MCF 10A (cell line): ENCODE measurements around the gene C2CD4D. TPM values are rescaled to one million over a fixed set of nuclear protein-coding genes. Genes with fewer than 3 reads are reported as not detected.
A peak's percentile ranks its signal among the peaks of the same experiment; 100 is the strongest.

Experiments used
- Bru-seq: library from RNA; stranded (reverse); fragments of 400-500 nt; gene quantifications from one replicate; lab custom pipeline; 2021; lab: Mats Ljungman, UMichigan
- BruChase-seq, 2 experiments: library from RNA; stranded (reverse); fragments of 400-500 nt; gene quantifications; one replicate each; lab custom pipeline; 2021; lab: Mats Ljungman, UMichigan
- BruUV-seq: library from RNA; stranded (reverse); fragments of 400-500 nt; replicated peaks from 2 replicates; lab custom pipeline; 2021; lab: Mats Ljungman, UMichigan
- CTCF ChIA-PET: fragments of 300-600 bp; sonication (Branson Sonifier 250); formaldehyde crosslinking; extraction: SDS; loops from one replicate; lab custom pipeline; 2021; ENCODE audit warnings: antibody characterized with exemption, inconsistent platforms; lab: Yijun Ruan, JAX
- POLR2A ChIA-PET: fragments of 300-600, 350-650 bp; sonication (Branson Sonifier 250); formaldehyde crosslinking; extraction: SDS; loops from one replicate; lab custom pipeline; 2020; ENCODE audit warnings: antibody characterized with exemption, inconsistent platforms; lab: Yijun Ruan, JAX
- DNase-seq: peaks from one replicate; pipeline ENCODE4 v3.0.0-alpha.2; 2018; ENCODE audit not compliant: unreplicated experiment
- H3K27ac Mint-ChIP-seq: one replicate; pipeline ENCODE4 v1.8.0; 2022; ENCODE audit warnings: mild to moderate bottlenecking, low read depth, mixed read lengths; ENCODE audit not compliant: unreplicated experiment
- H3K27me3 Mint-ChIP-seq: one replicate; pipeline ENCODE4 v1.8.0; 2022; ENCODE audit warnings: mixed read lengths; ENCODE audit not compliant: insufficient read depth, unreplicated experiment
- H3K36me3 Mint-ChIP-seq: one replicate; pipeline ENCODE4 v1.8.0; 2022; ENCODE audit warnings: mild to moderate bottlenecking, moderate library complexity, mixed read lengths; ENCODE audit not compliant: insufficient read depth, unreplicated experiment
- H3K4me1 Mint-ChIP-seq: one replicate; pipeline ENCODE4 v1.8.0; 2022; ENCODE audit warnings: mixed read lengths; ENCODE audit not compliant: insufficient read depth, unreplicated experiment
- H3K4me3 Mint-ChIP-seq: one replicate; pipeline ENCODE4 v1.8.0; 2022; ENCODE audit warnings: mild to moderate bottlenecking, moderate library complexity, mixed read lengths; ENCODE audit not compliant: unreplicated experiment
- H3K9me3 Mint-ChIP-seq: one replicate; pipeline ENCODE4 v1.8.0; 2022; ENCODE audit warnings: mixed read lengths; ENCODE audit not compliant: unreplicated experiment
- intact Hi-C: fragments of 100-400 bp; cut with micrococcal nuclease; formaldehyde crosslinking; loops from 2 replicates; pipeline ENCODE4 v1.14.1; 2022
- long read RNA-seq: library from polyadenylated mRNA; stranded (forward); transcript quantifications from one replicate; pipeline ENCODE4 v2.0.0, GENCODE V29; 2022
- total RNA-seq: library from RNA; stranded (reverse); gene quantifications from 2 replicates; pipeline ENCODE4 v1.2.3, GENCODE V29; 2022
- TF ChIP-seq, protein P1 (sequence below): fragments of 200-600 bp; IDR thresholded peaks from one replicate; pipeline ENCODE4 v1.8.0; 2022; ENCODE audit warnings: antibody characterized with exemption, mild to moderate bottlenecking; ENCODE audit not compliant: unreplicated experiment

The C2CD4D gene
- total RNA-seq (not detected in 2 replicates), Bru-seq, nascent RNA (not detected), BruChase-seq, experiment 1, labeled RNA remaining after a 6-hour chase (percentile 24 among the genes with signal in this experiment), BruChase-seq, experiment 2, labeled RNA remaining after a 2-hour chase (percentile 11 among the genes with signal in this experiment)
- long read RNA-seq: 0 reads

DNA sequence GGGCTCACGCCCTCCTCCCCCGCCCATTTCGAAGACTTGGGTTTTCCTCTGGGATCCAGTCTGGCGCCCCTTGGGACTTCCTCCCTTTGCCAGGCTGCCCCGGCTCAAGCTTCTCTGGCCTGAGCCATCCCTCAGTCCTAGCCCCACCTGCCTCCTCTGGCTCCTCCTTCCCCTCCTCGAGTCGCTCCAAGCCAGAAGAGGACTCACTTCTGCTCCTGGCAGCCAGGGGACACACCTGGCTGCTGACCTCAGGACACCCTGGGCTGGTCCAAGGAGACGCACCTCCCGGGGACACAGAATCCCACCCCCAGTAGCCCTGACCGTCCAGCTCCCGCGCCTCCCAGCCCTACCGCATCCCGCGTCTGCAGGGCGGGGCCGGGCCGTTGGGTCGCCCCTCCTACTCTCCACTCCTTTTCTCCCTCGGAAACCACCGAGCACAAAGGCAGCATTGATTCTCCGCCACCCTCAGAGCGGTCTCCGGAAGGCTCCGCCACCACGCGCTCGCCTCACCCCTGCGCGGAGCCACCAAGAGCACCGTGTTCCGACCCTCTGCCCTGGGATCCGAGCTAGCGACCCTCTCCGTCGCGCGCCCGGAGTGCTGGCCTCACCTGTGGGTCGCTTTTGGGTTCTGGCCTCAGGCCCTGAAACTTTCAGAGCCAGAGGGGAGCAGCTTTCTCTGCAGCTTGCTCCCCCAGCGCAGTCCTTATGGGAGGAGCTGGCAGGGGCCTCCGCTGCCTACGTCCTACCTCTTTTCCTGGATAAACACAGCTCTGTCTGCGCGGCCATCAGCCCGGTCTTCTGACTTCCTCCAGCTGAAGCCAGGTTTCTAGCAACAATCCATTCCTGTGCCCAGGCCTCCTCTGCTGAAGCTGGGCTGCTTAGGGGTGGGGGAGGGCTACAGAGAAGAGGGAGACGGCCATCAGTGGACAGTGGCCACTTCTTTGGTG, at the start of gene C2CD4D:
Gene C2CD4D, minus strand, starts transcription at position 364 of the 947 bp plus-strand sequence. CDS start 831 bp downstream, outside the sequence.
- H3K27me3 Mint-ChIP-seq: no peaks in the 10 kb centered on the region
- H3K9me3 Mint-ChIP-seq: no peaks in the 10 kb centered on the region
- H3K4me3 Mint-ChIP-seq: peak within 1 kb of the TSS; percentile 85
- ChIA-PET CTCF (interaction anchor here (0.5 to 2.9 kb wide), 18 partner anchors 9 to 422 kb away, joined by 3 to 10 read pairs (median 4); partner anchors contain the start of genes MRPL9, THEM4 and THEM5), POLR2A (interaction anchor here (0.6 to 2.4 kb wide), 8 partner anchors 13 to 640 kb away, joined by 3 to 12 read pairs (median 3); partner anchors contain the start of genes THEM4 and THEM5)
- H3K36me3 Mint-ChIP-seq: no peaks in the 10 kb centered on the region
- DNase-seq: peak; percentile 84
- TF ChIP-seq, protein P1, sequence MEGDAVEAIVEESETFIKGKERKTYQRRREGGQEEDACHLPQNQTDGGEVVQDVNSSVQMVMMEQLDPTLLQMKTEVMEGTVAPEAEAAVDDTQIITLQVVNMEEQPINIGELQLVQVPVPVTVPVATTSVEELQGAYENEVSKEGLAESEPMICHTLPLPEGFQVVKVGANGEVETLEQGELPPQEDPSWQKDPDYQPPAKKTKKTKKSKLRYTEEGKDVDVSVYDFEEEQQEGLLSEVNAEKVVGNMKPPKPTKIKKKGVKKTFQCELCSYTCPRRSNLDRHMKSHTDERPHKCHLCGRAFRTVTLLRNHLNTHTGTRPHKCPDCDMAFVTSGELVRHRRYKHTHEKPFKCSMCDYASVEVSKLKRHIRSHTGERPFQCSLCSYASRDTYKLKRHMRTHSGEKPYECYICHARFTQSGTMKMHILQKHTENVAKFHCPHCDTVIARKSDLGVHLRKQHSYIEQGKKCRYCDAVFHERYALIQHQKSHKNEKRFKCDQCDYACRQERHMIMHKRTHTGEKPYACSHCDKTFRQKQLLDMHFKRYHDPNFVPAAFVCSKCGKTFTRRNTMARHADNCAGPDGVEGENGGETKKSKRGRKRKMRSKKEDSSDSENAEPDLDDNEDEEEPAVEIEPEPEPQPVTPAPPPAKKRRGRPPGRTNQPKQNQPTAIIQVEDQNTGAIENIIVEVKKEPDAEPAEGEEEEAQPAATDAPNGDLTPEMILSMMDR: no peak
- H3K27ac Mint-ChIP-seq: peak within 1 kb of the TSS; percentile 91
- peaks cover 41% of the 10 kb centered on the region for H3K4me1 Mint-ChIP-seq
- intact Hi-C loops: loop anchor here (5.0 kb wide), 1 partner anchor 47 kb away; the partner anchor contains the start of gene TDRKH
- no TSS peak for BruUV-seq

DNA sequence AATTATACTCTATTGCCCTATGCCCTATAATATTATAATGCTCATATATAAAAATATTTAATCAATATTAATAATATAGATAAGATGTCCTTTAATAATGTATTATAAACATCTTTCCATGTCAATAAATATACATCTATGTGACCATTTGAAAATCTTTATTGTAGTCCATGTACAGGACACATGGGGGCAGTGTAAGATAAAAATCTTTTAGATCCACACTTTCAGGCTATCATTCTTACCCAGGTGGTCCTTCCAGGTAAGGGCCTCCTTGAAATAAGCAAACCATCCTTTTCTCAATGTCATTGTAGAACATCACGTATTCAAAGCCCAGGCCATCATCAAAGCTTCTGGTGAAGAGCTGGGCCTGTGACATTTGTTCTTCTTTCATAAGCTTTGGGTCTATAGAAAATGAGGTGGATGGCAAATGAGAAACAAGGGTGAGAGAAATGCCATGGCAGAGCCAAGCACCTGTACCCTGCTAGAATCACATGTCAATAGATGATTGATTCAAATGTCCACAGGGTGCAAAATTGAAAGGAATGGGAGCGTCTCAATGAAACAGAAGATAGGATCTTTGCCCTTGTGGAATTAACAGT, 49.5 kb upstream of the C2CD4D start:
- no peak overlapping the region for H3K27ac Mint-ChIP-seq
- no peaks in the 10 kb centered on the region for H3K27me3 Mint-ChIP-seq
- intact Hi-C loops: loop anchor here (1.0 kb wide), 3 partner anchors 45 to 112 kb away; no protein-coding TSS in a partner anchor
- no peak overlapping the region for H3K4me3 Mint-ChIP-seq
- DNase-seq: peak; percentile 42
- POLR2A ChIA-PET: interaction anchor here (0.6 to 6.8 kb wide), 7 partner anchors 9 to 1646 kb away, joined by 3 to 74 read pairs (median 7); partner anchors contain the start of gene THEM4
- H3K9me3 Mint-ChIP-seq: no peaks in the 10 kb centered on the region
- CTCF ChIA-PET: interaction anchor here (0.6 to 5.9 kb wide), 19 partner anchors 9 to 1424 kb away, joined by 3 to 60 read pairs (median 4); partner anchors contain the start of gene THEM4
- BruUV-seq: no TSS peak
- peaks cover 60% of the 10 kb centered on the region for H3K36me3 Mint-ChIP-seq
- TF ChIP-seq, protein P1: peak; percentile 53
- peaks cover 30% of the 10 kb centered on the region for H3K4me1 Mint-ChIP-seq

DNA sequence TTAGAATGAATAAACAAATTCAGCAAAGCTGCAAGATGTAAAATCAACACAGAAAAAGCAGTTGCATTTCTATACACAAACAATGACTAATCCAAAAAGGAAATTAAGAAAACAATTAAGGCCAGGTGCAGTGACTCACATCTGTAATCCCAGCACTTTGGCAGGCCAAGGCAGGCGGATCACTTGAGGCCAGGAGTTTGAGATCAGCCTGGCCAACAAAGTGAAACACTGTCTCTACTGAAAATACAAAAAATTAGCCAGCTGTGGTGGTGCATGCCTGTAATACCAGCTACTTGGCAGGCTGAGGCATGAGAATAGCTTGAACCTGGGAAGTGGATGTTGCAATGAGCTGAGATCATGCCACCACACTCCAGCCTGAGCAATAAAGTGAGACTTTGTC, 47.4 kb upstream of the C2CD4D start:
- H3K4me1 Mint-ChIP-seq: peaks cover 23% of the 10 kb centered on the region
- no peaks in the 10 kb centered on the region for H3K9me3 Mint-ChIP-seq
- H3K27me3 Mint-ChIP-seq: no peaks in the 10 kb centered on the region
- peaks cover 39% of the 10 kb centered on the region for H3K36me3 Mint-ChIP-seq
- POLR2A ChIA-PET: interaction anchor here (0.6 to 6.8 kb wide), 27 partner anchors 10 to 572 kb away, joined by 3 to 74 read pairs (median 4); partner anchors contain the start of genes POGZ, S100A11, THEM4 and THEM5
- H3K4me3 Mint-ChIP-seq: no peak overlapping the region
- peak overlapping the region; percentile 63 for H3K27ac Mint-ChIP-seq
- BruUV-seq: no TSS peak
- CTCF ChIA-PET: interaction anchor here (0.8 to 5.9 kb wide), 15 partner anchors 10 to 259 kb away, joined by 3 to 60 read pairs (median 4); partner anchors contain the start of gene THEM4
- intact Hi-C loops: loop anchor here (2.0 kb wide), 1 partner anchor 22 kb away; the partner anchor contains the start of gene THEM4
- DNase-seq: peak; percentile 96
- TF ChIP-seq, protein P1: no peak
